HG03439 (cell line): Measurements from ENCODE around the gene SLC37A2.

Experiments
- ATAC-seq: cut with Tn5 transposase; IDR thresholded peaks from one replicate; pipeline ENCODE4 v1.9.1; 2021; ENCODE audit warnings: mild to moderate bottlenecking, moderate library complexity; ENCODE audit not compliant: unreplicated experiment

The SLC37A2 gene

GRCh38 chr11:125102510-125102909 is 39.4 kb downstream of the SLC37A2 start:
- ATAC-seq = no peak

GRCh38 chr11:125105926-125106325 is 42.8 kb downstream of the SLC37A2 start:
- no peak for ATAC-seq

GRCh38 chr11:125108469-125108868 is 45.4 kb downstream of the SLC37A2 start:
- ATAC-seq = no peak

- ATAC-seq = no peak
Measured at GRCh38 chr11:125110506-125110905, 47.4 kb downstream of the SLC37A2 start.

- no peak for ATAC-seq
Measured at GRCh38 chr11:125111001-125111342, 47.9 kb downstream of the SLC37A2 start.

- ATAC-seq = peak; percentile 99
Measured at GRCh38 chr11:125111343-125112207, 48.5 kb downstream of the SLC37A2 start, which contains the start of gene TMEM218. TSS of gene TMEM218 (minus strand) at chr11:125111626. CDS start at chr11:125102241, 9,385 bp downstream.

- no peak for ATAC-seq
Measured at GRCh38 chr11:125112208-125112604, 49.1 kb downstream of the SLC37A2 start.

GRCh38 chr11:125114518-125114917 is 51.4 kb downstream of the SLC37A2 start:
- no peak for ATAC-seq

GRCh38 chr11:125117429-125117828 is 54.3 kb downstream of the SLC37A2 start:
- no peak for ATAC-seq

GRCh38 chr11:125123194-125123946 is 60.3 kb downstream of the SLC37A2 start:
- no peak for ATAC-seq

- ATAC-seq = peak; percentile 86
Measured at GRCh38 chr11:125123947-125124617, 61.0 kb downstream of the SLC37A2 start.

GRCh38 chr11:125124618-125124992 is 61.5 kb downstream of the SLC37A2 start:
- no peak for ATAC-seq

- no peak for ATAC-seq
Measured at GRCh38 chr11:125128450-125128849, 65.3 kb downstream of the SLC37A2 start.

GRCh38 chr11:125129316-125129993 is 66.3 kb downstream of the SLC37A2 start:
- ATAC-seq = no peak

- ATAC-seq = no peak
Measured at GRCh38 chr11:125132071-125132470, 69.0 kb downstream of the SLC37A2 start.

GRCh38 chr11:125132596-125132995 is 69.5 kb downstream of the SLC37A2 start:
- no peak for ATAC-seq

GRCh38 chr11:125136001-125136400 is 72.9 kb downstream of the SLC37A2 start:
- no peak for ATAC-seq

GRCh38 chr11:125138966-125139365 is 75.9 kb downstream of the SLC37A2 start:
- ATAC-seq = no peak

GRCh38 chr11:125139778-125140177 is 76.7 kb downstream of the SLC37A2 start:
- no peak for ATAC-seq
